AG09319 (cell line): ENCODE data around the gene RHBDL1.
"Not testable (repeated sequence)": the region's sequence is repeated elsewhere in the genome, so short reads cannot be mapped to it uniquely, and the experiment has no call there.

ENCODE experiments used
- DNase-seq: peaks from one replicate; pipeline ENCODE4 v3.0.0-alpha.2; 2010; ENCODE audit warnings: low read depth; ENCODE audit errors: extremely low read depth
- CTCF ChIP-seq: IDR thresholded peaks from 2 replicates; pipeline ENCODE4 v1.5.1; 2011; ENCODE audit warnings: low read depth, mild to moderate bottlenecking, inconsistent platforms, low read length, moderate library complexity

The RHBDL1 gene

GRCh38 chr16:686459-687260 lies 11.2 kb downstream of the RHBDL1 start:
- DNase-seq = no peak
- no peak for TF ChIP-seq CTCF

GRCh38 chr16:687499-687898 lies 12.0 kb downstream of the RHBDL1 start:
- TF ChIP-seq CTCF = no peak
- no peak for DNase-seq

GRCh38 chr16:689175-689897 lies 13.9 kb downstream of the RHBDL1 start:
- TF ChIP-seq CTCF = no peak
- no peak for DNase-seq

- DNase-seq = not testable (repeated sequence)
These were observed 15.8 kb downstream of the RHBDL1 start for GRCh38 chr16:691242-691641.

- no peak for TF ChIP-seq CTCF
- DNase-seq = no peak
These were observed 17.1 kb downstream of the RHBDL1 start for GRCh38 chr16:692356-693108.

DNA sequence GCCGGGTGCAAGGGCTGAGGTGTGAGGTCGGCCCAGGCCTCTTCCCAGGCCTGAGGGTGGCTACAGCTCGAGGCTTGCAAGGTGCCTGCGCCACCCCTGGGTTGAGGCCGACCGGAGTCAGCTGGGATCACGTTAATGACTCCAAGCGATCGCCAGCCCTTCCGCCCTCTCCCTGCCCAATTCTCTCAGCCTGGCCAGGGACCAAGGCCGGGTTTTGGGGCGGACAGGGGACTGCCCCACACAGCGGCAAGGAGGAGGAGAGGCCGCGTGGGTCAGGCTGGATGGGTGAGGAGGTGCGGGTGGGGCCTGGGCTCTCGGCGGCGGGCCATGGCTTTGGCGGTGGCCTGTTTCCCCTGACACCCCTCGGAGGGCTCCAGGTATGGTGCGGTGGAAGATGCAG lies 17.9 kb downstream of the RHBDL1 start:
- no peak for DNase-seq
- TF ChIP-seq CTCF = no peak

DNA sequence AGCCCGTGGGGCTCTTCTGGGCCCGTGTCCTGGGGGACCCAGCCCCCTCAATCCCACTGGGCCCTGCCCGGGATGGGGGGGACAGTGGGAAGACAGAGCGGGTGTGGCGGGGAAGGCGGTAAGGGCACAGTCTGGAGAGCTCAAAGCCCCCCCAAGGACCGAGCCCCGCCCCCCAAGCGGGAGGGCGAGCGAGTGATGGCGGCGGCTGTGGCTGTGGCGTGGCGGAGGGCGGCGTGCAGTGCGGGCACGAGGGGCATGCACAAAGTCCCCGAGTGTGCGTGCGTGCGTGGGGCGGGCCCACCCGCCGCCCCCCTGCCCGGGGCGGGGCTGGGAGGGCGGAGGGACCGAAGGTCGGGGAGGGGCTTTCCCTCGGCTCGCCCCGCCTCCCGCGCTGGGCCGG lies 18.3 kb downstream of the RHBDL1 start:
- DNase-seq = no peak
- TF ChIP-seq CTCF = no peak
